Endothelial cell of umbilical vein (primary cell): ENCODE measurements around the gene CIB2. TPM values are rescaled to one million over a fixed set of nuclear protein-coding genes. Genes with fewer than 3 reads are reported as not detected.

ENCODE experiments used
- BruUV-seq: library from RNA; stranded (reverse); fragments of 400-500 nt; replicated peaks from 2 replicates; lab custom pipeline; 2021; lab: Mats Ljungman, UMichigan
- CTCF ChIA-PET: fragments of 300-600, 350-600 bp; sonication (Branson Sonifier 250); formaldehyde crosslinking; loops from one replicate; lab custom pipeline; 2021; ENCODE audit warnings: antibody characterized with exemption, inconsistent platforms; lab: Charles Lee
- POLR2A ChIA-PET: fragments of 300-600, 350-600 bp; sonication (Branson Sonifier 250); formaldehyde crosslinking; loops from one replicate; lab custom pipeline; 2021; ENCODE audit warnings: antibody characterized with exemption, inconsistent platforms; lab: Charles Lee
- DNase-seq: peaks from one replicate; pipeline ENCODE4 v3.0.0-alpha.2; 2011; ENCODE audit warnings: low read depth, low spot score
- FAIRE-seq: peaks from 2 replicates; lab custom pipeline; 2011; peaks lifted over from hg19 to GRCh38; lab: Jason Lieb, UNC
- H2AFZ ChIP-seq: 2 replicates; pipeline ENCODE4 v1.6.0; 2012; ENCODE audit warnings: low read depth, low read length, control low read depth, inconsistent platforms
- H3K27ac ChIP-seq: 2 replicates; pipeline ENCODE4 v1.5.1; 2011; ENCODE audit warnings: low read depth, mild to moderate bottlenecking, control low read depth, low read length, moderate library complexity; ENCODE audit not compliant: insufficient read depth
- H3K27me3 ChIP-seq, 2 experiments: 2 replicates each; pipeline versions ENCODE4 v1.6.0 to v1.6.1; 2011; ENCODE audit warnings: low read length in 2 of 2, mixed read lengths in 1 of 2; ENCODE audit not compliant: control insufficient read depth in 2 of 2, insufficient read depth in 2 of 2
- H3K36me3 ChIP-seq, 2 experiments: 2 replicates in 1 of 2; 3 replicates in 1 of 2; pipeline ENCODE4 v1.5.1; 2011; ENCODE audit warnings: low read length in 2 of 2, mild to moderate bottlenecking in 1 of 2, moderate library complexity in 1 of 2; ENCODE audit not compliant: control insufficient read depth in 2 of 2, insufficient read depth in 2 of 2; ENCODE audit errors: extremely low read depth in 1 of 2
- H3K4me1 ChIP-seq: 3 replicates; pipeline ENCODE4 v1.5.1; 2011; ENCODE audit warnings: mild to moderate bottlenecking, low read length; ENCODE audit not compliant: control insufficient read depth, insufficient read depth; ENCODE audit errors: extremely low read depth
- H3K4me2 ChIP-seq: 2 replicates; pipeline ENCODE4 v1.6.1; 2011; ENCODE audit warnings: low read length, control low read depth, mixed read lengths; ENCODE audit not compliant: insufficient read depth
- H3K4me3 ChIP-seq, 3 experiments: fragments of 200-600 bp in 1 of 3; sonication (generic), shearing (Covaris generic) in 1 of 3; replicated peaks in 1 of 3; 2 replicates each; pipeline ENCODE4 v1.5.1; 2011 to 2016; ENCODE audit warnings: control low read depth in 3 of 3, low read length in 3 of 3, mild to moderate bottlenecking in 2 of 3, inconsistent platforms in 1 of 3, low read depth in 1 of 3, moderate library complexity in 1 of 3; ENCODE audit not compliant: insufficient read depth in 1 of 3
- H3K79me2 ChIP-seq: 2 replicates; pipeline ENCODE4 v1.6.0; 2012; ENCODE audit warnings: low read length, inconsistent platforms; ENCODE audit not compliant: control insufficient read depth, insufficient read depth
- H3K9ac ChIP-seq: replicated peaks from 2 replicates; pipeline ENCODE3; 2011; ENCODE audit warnings: low read length, control low read depth; ENCODE audit not compliant: insufficient read depth; ENCODE audit errors: extremely low read depth
- H3K9me1 ChIP-seq: replicated peaks from 3 replicates; pipeline ENCODE4 v1.6.0; 2011; ENCODE audit warnings: mild to moderate bottlenecking, low read length; ENCODE audit not compliant: control insufficient read depth, insufficient read depth; ENCODE audit errors: extremely low read depth
- H3K9me3 ChIP-seq: replicated peaks from 2 replicates; pipeline ENCODE4 v1.5.1; 2012; ENCODE audit warnings: low read length, inconsistent platforms; ENCODE audit not compliant: control insufficient read depth, insufficient read depth
- H4K20me1 ChIP-seq: replicated peaks from 2 replicates; pipeline ENCODE3; 2011; ENCODE audit warnings: mild to moderate bottlenecking, low read length; ENCODE audit not compliant: control insufficient read depth, insufficient read depth; ENCODE audit errors: extremely low read depth
- EZH2 ChIP-seq: IDR thresholded peaks from 2 replicates; pipeline ENCODE4 v1.6.1; 2012; ENCODE audit warnings: borderline replicate concordance, low read depth, mild to moderate bottlenecking, moderate library complexity, low read length, inconsistent platforms; ENCODE audit not compliant: severe bottlenecking
- FOS ChIP-seq: IDR thresholded peaks from 2 replicates; pipeline ENCODE4 v1.6.1; 2011; ENCODE audit warnings: mild to moderate bottlenecking, low read length, moderate library complexity, borderline replicate concordance; ENCODE audit not compliant: insufficient read depth
- GATA2 ChIP-seq: IDR thresholded peaks from 2 replicates; pipeline ENCODE4 v1.7.0; 2011; ENCODE audit warnings: low read depth, mild to moderate bottlenecking, moderate library complexity, mixed read lengths, low read length; ENCODE audit not compliant: insufficient read length, insufficient read depth
- POLR2A ChIP-seq: IDR thresholded peaks from 2 replicates; pipeline ENCODE4 v1.6.1; 2012; ENCODE audit warnings: low read depth, mild to moderate bottlenecking, control low read depth, low read length
- dilution Hi-C: fragments of 300-500 bp; cut with MboI; formaldehyde crosslinking; loops from one replicate; pipeline ENCODE4 v1.15.0; 2019; ENCODE audit warnings: low sequenced_read_pairs; ENCODE audit not compliant: extremely low pct_ligation_motif_present
- intact Hi-C: fragments of 100-400 bp; cut with micrococcal nuclease; formaldehyde crosslinking; loops from one replicate; pipeline ENCODE4 v1.10.0; 2022
- polyA plus RNA-seq, 4 experiments: library from polyadenylated mRNA; depleted of rRNA in 3 of 4; stranded (reverse) in 3 of 4; unstranded in 1 of 4; fragments of >200 nt; gene quantifications; 2 replicates each; pipeline versions ENCODE4 v1.2.1 to v1.2.3, GENCODE V29; 2011 to 2012; ENCODE audit warnings: missing spikeins in 1 of 4
- total RNA-seq: library from RNA; stranded (reverse); gene quantifications from 2 replicates; pipeline ENCODE4 v1.2.3, GENCODE V29; 2021
- TF ChIP-seq, protein P1 (sequence below), 2 donors: IDR thresholded peaks; 1 replicate in 1 of 2; 2 replicates in 1 of 2; pipeline ENCODE4 v1.5.1; 2011; ENCODE audit warnings: low read length in 2 of 2, mild to moderate bottlenecking in 2 of 2, moderate library complexity in 2 of 2, control low read depth in 1 of 2, inconsistent platforms in 1 of 2, low read depth in 1 of 2; ENCODE audit not compliant: insufficient read depth in 1 of 2; ENCODE audit errors: extremely low read depth in 1 of 2
- TF ChIP-seq, protein P2 (sequence below): IDR thresholded peaks from 2 replicates; pipeline ENCODE4 v1.6.1; 2011; ENCODE audit not compliant: insufficient read depth, insufficient read length

The CIB2 gene
- total and polyA plus RNA-seq, 2 donors (not counting 3 experiments of a cell fraction or from before 2014, with no cell fraction given): 4.0 to 7.7 TPM

DNA sequence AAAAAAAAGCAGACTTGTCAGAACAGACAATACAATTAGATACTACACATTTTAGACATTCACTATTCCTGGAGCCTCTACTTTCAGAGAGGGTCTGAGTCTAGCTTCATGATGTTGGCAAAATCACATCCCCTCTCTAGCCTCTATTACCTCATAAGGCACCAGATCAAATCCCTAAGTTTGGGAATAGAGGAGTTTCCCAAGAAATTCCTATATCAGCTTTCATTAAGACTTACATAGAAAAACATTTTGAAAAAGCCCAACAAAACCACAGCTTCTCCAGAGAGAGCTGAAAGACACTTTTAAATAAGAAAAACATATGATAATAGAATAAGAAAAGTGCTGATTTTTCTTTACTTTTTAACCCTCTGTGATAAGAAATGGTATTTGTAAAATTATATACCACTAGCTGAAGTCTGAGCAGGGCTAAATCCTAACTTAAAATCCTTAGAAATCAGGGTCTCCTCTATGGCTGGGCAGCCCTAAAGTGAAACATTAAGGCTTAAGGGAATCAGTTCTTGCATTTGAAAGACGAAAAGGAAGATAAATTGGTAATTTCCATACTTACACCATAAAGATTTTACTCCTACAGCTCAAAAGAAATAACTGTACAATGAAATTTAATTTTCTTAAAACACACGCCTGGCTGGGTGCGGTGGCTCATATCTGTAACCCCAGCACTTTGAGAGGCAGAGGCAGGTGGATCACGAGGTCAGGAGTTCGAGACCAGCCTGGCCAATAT is 58.0 kb downstream of the CIB2 start:
- no TSS peak for BruUV-seq
- dilution Hi-C loops: no loop called here
- Histone ChIP-seq H3K27me3 (no peaks in the 10 kb centered on the region), H3K36me3 (no peaks in the 10 kb centered on the region), H2AFZ (no peak overlapping the region), H3K79me2 (peaks cover 78% of the 10 kb centered on the region), H3K9me3 (no peaks in the 10 kb centered on the region), H3K9me1 (no peaks in the 10 kb centered on the region), H3K4me3 (no peak overlapping the region), H3K4me2 (no peak overlapping the region), H3K27ac (no peak overlapping the region), H3K4me1 (peaks cover 45% of the 10 kb centered on the region), H4K20me1 (no peaks in the 10 kb centered on the region), H3K9ac (no peak overlapping the region)
- DNase-seq (no peak), FAIRE-seq (peak; percentile 49)
- intact Hi-C loops: no loop called here
- TF ChIP-seq, protein P1, sequence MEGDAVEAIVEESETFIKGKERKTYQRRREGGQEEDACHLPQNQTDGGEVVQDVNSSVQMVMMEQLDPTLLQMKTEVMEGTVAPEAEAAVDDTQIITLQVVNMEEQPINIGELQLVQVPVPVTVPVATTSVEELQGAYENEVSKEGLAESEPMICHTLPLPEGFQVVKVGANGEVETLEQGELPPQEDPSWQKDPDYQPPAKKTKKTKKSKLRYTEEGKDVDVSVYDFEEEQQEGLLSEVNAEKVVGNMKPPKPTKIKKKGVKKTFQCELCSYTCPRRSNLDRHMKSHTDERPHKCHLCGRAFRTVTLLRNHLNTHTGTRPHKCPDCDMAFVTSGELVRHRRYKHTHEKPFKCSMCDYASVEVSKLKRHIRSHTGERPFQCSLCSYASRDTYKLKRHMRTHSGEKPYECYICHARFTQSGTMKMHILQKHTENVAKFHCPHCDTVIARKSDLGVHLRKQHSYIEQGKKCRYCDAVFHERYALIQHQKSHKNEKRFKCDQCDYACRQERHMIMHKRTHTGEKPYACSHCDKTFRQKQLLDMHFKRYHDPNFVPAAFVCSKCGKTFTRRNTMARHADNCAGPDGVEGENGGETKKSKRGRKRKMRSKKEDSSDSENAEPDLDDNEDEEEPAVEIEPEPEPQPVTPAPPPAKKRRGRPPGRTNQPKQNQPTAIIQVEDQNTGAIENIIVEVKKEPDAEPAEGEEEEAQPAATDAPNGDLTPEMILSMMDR (IDR thresholded peaks at IDR 0.05; ENCODE audit: extremely low read depth in 1 of 2, insufficient read depth in 1 of 2, low read depth in 1 of 2, low read length in 2 of 2): no peak
- no peak for TF ChIP-seq GATA2
- TF ChIP-seq EZH2: no peak
- TF ChIP-seq, protein P2, sequence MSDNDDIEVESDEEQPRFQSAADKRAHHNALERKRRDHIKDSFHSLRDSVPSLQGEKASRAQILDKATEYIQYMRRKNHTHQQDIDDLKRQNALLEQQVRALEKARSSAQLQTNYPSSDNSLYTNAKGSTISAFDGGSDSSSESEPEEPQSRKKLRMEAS: no peak
- no peak for TF ChIP-seq FOS
- TF ChIP-seq POLR2A: no peak
- ChIA-PET POLR2A (no interaction called here), CTCF (interaction anchor here (1.0 to 1.4 kb wide), 3 partner anchors 11 to 68 kb away, joined by 4 to 6 read pairs (median 5); no protein-coding TSS in a partner anchor)
